HUDEP-2 (cell line): ENCODE results near the gene GNG2.
"Not testable (repeated sequence)": the region's sequence is repeated elsewhere in the genome, so short reads cannot be mapped to it uniquely, and the experiment has no call there.

ENCODE experiments used
- DNase-seq, 76 experiments: peaks; one replicate each; lab custom pipeline; 2025; ENCODE audit not compliant: unreplicated experiment in 76 of 76; lab: John Stamatoyannopoulos, UW

GNG2 gene

GRCh38 chr14:51884086-51884927 is 23.9 kb downstream of the GNG2 start:
- DNase-seq: no peak

GRCh38 chr14:51889851-51890250 is 29.4 kb downstream of the GNG2 start:
- DNase-seq: no peak

- no peak for DNase-seq
Observed at GRCh38 chr14:51894250-51894649, 33.8 kb downstream of the GNG2 start.

- DNase-seq: no peak
Observed at GRCh38 chr14:51895375-51895774, 35.0 kb downstream of the GNG2 start.

- no peak for DNase-seq
Observed at GRCh38 chr14:51897791-51898355, 37.5 kb downstream of the GNG2 start.

GRCh38 chr14:51901475-51902024 is 41.1 kb downstream of the GNG2 start:
- no peak for DNase-seq

GRCh38 chr14:51905656-51906121 is 45.3 kb downstream of the GNG2 start:
- DNase-seq: not testable (repeated sequence)

GRCh38 chr14:51908086-51908485 is 47.7 kb downstream of the GNG2 start:
- no peak for DNase-seq

- DNase-seq: no peak
Observed at GRCh38 chr14:51912112-51912786, 51.8 kb downstream of the GNG2 start.

GRCh38 chr14:51914310-51914709 is 53.9 kb downstream of the GNG2 start:
- DNase-seq: no peak

- no peak for DNase-seq
Observed at GRCh38 chr14:51917193-51917592, 56.8 kb downstream of the GNG2 start.

GRCh38 chr14:51921026-51921425 is 60.6 kb downstream of the GNG2 start:
- DNase-seq: peak in 4 of 76 experiments; percentile 2 to 30 (median 26)

- no peak for DNase-seq
Observed at GRCh38 chr14:51922624-51923023, 62.2 kb downstream of the GNG2 start.

GRCh38 chr14:51924600-51924999 is 64.2 kb downstream of the GNG2 start:
- DNase-seq: no peak

GRCh38 chr14:51925980-51926379 is 65.6 kb downstream of the GNG2 start:
- DNase-seq: no peak

- DNase-seq: no peak
Observed at GRCh38 chr14:51926449-51926848, 66.0 kb downstream of the GNG2 start.

GRCh38 chr14:51928568-51928967 is 68.2 kb downstream of the GNG2 start:
- no peak for DNase-seq

GRCh38 chr14:51929166-51929565 is 68.8 kb downstream of the GNG2 start:
- no peak for DNase-seq

GRCh38 chr14:51929910-51930682 is 69.7 kb downstream of the GNG2 start:
- no peak for DNase-seq

GRCh38 chr14:51931308-51931707 is 70.9 kb downstream of the GNG2 start:
- no peak for DNase-seq

GRCh38 chr14:51933191-51933590 is 72.8 kb downstream of the GNG2 start:
- no peak for DNase-seq
